Mucosa of descending colon (tissue), 3 donors: Measurements from ENCODE around the gene ELF2. TPM values are rescaled to one million over a fixed set of nuclear protein-coding genes. Genes with fewer than 3 reads are reported as not detected.

Experiments used
- ATAC-seq: fragments of 200-7000 bp; cut with Tn5 transposase; one replicate; pipeline ENCODE4 v1.9.1; 2020; ENCODE audit warnings: mild to moderate bottlenecking, moderate library complexity
- DNase-seq, 3 donors: peaks; one replicate each; pipeline ENCODE4 v3.0.0-alpha.2; 2020
- H3K36me3 ChIP-seq: fragments of 200-600 bp; one replicate; pipeline ENCODE4 v1.8.0; 2021; ENCODE audit warnings: low read depth, mild to moderate bottlenecking
- H3K4me1 ChIP-seq: fragments of 200-600 bp; one replicate; pipeline ENCODE4 v1.8.0; 2021; ENCODE audit warnings: low read depth, mild to moderate bottlenecking
- H3K4me3 ChIP-seq: fragments of 200-600 bp; one replicate; pipeline ENCODE4 v1.8.0; 2021; ENCODE audit warnings: mild to moderate bottlenecking
- H3K9me3 ChIP-seq: fragments of 200-600 bp; one replicate; pipeline ENCODE4 v1.8.0; 2021; ENCODE audit warnings: mild to moderate bottlenecking
- CTCF ChIP-seq: fragments of 200-600 bp; IDR thresholded peaks from one replicate; pipeline ENCODE4 v1.8.0; 2022; ENCODE audit warnings: antibody characterized with exemption, mild to moderate bottlenecking
- intact Hi-C, 2 donors: fragments of 100-400 bp; cut with DNase I in 1 of 2; cut with micrococcal nuclease in 1 of 2; formaldehyde crosslinking; loops; one replicate each; pipeline versions ENCODE4 v1.11.0 to v1.11.1; 2022; cut with DNase I, micrococcal nuclease
- total RNA-seq, 3 donors: library from RNA; stranded (reverse); fragmentation: NEBNext Ultra II Directional in 2 of 3; extraction: Animal tissue kit (Norgen Biotek cat#: 25700) in 2 of 3; gene quantifications; one replicate each; pipeline versions ENCODE4 v1.2.1 to v1.2.4, GENCODE V29; 2021 to 2023
- donor health status: DM: no; HTN: no; CAD: no; lungs with moderate emphysema.
- donor health status: DM: no; HTN: no; CAD: no.
- donor health status: DM: no; HTN: yes; CAD: no.

ELF2 gene
- total RNA-seq, 3 donors from 2014 or later: 34.9 to 67.2 (median 51.9) TPM

GRCh38 chr4:139154134-139154421, 22.9 kb downstream of the ELF2 start:
- no peak for TF ChIP-seq CTCF
- DNase-seq: no peak
- Histone ChIP-seq H3K9me3 (no peaks in the 10 kb centered on the region), H3K4me3 (no peak overlapping the region), H3K36me3 (no peaks in the 10 kb centered on the region), H3K4me1 (no peaks in the 10 kb centered on the region)
- intact Hi-C loops: no loop called here
- no peak for ATAC-seq

GRCh38 chr4:139153411-139154133, 23.4 kb downstream of the ELF2 start:
- no peaks in the 10 kb centered on the region for H3K4me1 ChIP-seq
- no peak overlapping the region for H3K4me3 ChIP-seq
- ATAC-seq: no peak
- TF ChIP-seq CTCF: no peak
- H3K9me3 ChIP-seq: no peaks in the 10 kb centered on the region
- no peaks in the 10 kb centered on the region for H3K36me3 ChIP-seq
- DNase-seq: no peak
- intact Hi-C loops: no loop called here

GRCh38 chr4:139152249-139152648, 24.8 kb downstream of the ELF2 start:
- intact Hi-C loops: no loop called here
- Histone ChIP-seq H3K4me1 (no peaks in the 10 kb centered on the region), H3K4me3 (no peak overlapping the region), H3K9me3 (no peaks in the 10 kb centered on the region), H3K36me3 (no peaks in the 10 kb centered on the region)
- DNase-seq: no peak
- ATAC-seq: no peak
- no peak for TF ChIP-seq CTCF

GRCh38 chr4:139146926-139147629, 29.9 kb downstream of the ELF2 start:
- Histone ChIP-seq H3K4me3 (no peak overlapping the region), H3K9me3 (no peaks in the 10 kb centered on the region), H3K36me3 (no peaks in the 10 kb centered on the region), H3K4me1 (no peaks in the 10 kb centered on the region)
- no peak for ATAC-seq
- DNase-seq: no peak
- no peak for TF ChIP-seq CTCF
- intact Hi-C loops: no loop called here

- H3K36me3 ChIP-seq: no peaks in the 10 kb centered on the region
- DNase-seq (no peak), ATAC-seq (no peak)
- no peak for TF ChIP-seq CTCF
- H3K4me1 ChIP-seq: no peaks in the 10 kb centered on the region
- no peak overlapping the region for H3K4me3 ChIP-seq
- intact Hi-C loops: no loop called here
- H3K9me3 ChIP-seq: no peaks in the 10 kb centered on the region
Measured at GRCh38 chr4:139145552-139145932, 31.5 kb downstream of the ELF2 start.
